NCI-H2196 (cell line): Measurements from ENCODE around the gene HNRNPH2.

Source experiments
- DNase-seq: peaks from one replicate; lab custom pipeline; 2025; ENCODE audit not compliant: unreplicated experiment; lab: John Stamatoyannopoulos, UW

Gene HNRNPH2

DNA sequence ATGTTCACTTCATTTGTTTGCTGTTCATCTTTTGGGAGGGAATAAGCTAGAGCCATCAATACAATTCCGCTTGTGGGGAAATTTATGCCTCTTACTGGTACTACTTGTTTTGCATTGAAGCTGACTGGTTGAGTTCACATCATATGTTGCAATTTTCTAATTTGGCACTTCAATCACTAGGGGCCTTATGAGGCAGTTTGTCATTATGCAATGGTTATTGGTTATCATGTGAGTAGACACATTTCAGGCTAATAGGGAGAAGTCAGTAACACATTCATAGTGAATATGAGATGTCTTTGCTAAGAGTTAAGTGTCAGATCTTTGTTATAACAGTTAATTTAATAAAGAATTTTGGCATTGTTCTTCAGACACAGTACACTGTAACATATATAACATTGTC lies 12.2 kb upstream of the HNRNPH2 start:
- no peak for DNase-seq

DNA sequence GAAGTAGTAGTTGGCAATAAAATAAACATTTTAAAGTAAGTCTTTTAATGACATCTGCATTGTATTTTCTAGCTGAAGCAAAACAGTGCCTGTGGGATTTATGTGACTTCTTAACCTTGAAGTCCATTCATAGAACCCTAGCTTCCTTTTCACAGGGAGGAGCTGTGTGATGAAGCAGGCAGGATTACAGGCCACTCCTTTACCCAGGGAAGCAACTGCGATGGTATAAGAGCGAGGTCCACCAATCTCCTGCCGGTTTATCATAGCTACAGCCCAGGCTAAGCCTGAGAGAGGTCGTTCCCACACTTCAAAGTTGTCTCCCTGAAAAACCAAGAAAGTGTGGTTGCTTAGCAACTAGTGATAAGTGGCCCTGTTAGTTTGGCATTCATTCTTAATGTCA lies 10.2 kb upstream of the HNRNPH2 start:
- DNase-seq, result no peak

DNA sequence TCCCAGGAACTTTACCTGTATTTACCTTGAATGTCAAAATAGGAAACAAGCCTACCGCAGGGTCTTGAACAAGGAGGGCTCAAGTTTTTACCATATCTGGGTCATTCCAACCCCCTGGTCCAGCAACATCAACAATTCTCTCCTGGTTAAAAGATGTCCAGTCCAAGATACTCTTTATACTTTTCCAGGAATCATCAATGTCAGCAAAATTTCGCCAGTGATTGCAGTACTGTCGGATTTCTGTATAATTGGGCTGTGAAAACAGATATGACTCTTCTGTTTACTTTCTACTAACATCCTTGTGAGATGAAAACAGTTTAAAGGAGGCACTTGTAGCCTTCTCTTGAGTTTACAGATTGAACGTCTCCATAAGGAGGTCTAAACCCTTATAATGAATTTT lies 9.3 kb upstream of the HNRNPH2 start:
- DNase-seq, result no peak

DNA sequence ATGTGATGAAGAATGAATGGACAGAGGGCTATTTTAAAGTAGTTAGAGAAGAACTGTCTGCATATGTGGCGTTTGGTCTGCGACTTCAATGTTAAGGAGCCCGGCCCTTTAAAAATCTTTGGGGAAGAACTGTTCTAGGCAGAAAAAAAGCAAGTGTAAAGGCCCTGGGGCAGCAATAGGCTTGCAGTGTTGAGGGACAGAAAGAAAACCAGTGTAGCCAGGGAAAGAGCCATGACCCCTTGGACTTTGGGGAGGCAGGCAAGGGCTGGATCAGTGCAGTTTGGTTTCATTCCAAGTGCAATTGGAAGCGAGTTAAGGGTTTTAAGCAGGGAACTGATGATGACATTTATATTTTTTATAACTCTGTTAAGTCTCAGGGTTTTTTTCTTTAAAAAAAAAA lies 8.2 kb upstream of the HNRNPH2 start:
- DNase-seq, result no peak

DNA sequence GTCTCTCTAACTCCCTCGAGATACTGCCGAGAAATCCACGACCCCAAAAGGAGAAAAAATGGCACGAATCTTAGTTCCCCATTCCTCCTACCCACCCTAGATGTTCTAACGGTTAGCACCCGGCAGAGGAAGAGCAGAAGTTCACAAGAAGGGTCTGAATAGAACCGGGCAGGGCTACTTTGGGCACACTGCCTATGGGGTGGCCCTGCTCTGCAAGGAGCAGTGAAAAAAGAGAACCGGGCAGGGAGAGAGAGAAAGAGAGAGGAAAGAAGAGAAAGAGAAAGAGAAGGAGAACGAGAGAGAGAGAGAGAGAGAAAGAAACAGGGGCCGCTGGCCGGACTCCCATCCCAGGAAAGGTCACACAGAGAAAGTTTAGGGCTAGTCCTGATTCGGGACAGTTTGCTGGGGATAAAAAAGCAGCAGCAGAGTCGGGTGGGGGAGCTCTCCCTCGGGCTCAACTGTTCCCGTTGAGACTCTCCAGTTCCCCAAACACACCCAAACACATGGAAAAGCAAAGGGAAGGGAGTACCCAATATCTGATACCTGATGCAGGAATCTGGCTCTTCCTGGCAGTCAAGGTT lies 765 bp upstream of the HNRNPH2 start:
- no peak for DNase-seq

DNA sequence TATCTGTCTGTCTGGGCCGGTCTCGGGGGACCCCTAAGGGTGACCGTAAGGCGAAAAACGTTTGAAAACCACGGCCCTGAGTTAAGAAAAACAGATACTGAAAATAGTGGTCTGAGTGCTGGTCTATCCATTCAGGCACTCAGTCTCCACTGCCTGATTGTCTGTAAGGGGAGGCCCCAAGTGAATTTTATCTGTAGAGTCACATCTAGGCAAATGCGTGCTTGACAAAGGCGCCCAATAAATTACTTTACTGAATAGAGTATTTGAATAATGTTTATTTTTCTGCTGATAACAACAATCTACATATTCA lies 465 bp downstream of the HNRNPH2 start:
- no peak for DNase-seq

DNA sequence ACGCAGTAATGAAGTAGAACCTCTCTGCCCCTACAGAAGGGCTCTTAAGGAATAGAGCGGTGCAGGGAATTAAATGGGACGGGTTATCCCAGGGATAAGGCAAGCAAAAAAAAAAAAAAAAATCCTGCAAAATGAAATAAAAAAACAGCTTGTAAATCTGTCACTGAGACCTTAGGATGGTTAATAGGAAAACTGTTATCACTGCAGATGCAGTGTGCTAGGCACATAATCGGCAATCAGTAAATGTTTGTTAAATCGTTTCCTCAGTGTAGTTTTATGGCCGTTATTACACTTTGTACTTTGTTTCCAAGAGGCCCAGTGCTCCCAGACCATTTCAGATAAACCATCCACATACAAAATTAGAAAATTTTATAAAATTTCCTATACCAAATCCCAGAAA lies 1.0 kb downstream of the HNRNPH2 start:
- no peak for DNase-seq

DNA sequence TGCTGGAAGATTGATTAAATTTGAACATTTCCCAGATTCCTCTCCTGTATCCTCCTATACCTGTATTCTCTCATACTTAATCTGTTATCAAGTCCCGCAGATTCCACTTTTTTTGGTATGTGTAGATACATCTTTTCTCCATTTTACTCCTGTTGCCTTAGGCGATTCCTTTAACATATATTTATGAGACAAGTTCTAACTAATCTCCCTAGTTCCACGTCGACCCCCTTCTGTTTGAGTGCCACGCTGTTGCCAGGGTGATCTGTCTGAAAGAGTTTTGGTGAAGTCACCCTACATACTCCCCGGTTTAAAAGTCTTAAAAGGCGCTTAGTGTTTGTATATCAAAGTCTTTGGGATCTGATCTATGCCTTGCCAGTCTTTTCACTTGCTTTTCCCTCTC lies 2.4 kb downstream of the HNRNPH2 start:
- DNase-seq, result no peak

DNA sequence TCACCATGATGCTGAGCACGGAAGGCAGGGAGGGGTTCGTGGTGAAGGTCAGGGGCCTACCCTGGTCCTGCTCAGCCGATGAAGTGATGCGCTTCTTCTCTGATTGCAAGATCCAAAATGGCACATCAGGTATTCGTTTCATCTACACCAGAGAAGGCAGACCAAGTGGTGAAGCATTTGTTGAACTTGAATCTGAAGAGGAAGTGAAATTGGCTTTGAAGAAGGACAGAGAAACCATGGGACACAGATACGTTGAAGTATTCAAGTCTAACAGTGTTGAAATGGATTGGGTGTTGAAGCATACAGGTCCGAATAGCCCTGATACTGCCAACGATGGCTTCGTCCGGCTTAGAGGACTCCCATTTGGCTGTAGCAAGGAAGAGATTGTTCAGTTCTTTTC lies 4.0 kb downstream of the HNRNPH2 start:
- DNase-seq, result no peak

DNA sequence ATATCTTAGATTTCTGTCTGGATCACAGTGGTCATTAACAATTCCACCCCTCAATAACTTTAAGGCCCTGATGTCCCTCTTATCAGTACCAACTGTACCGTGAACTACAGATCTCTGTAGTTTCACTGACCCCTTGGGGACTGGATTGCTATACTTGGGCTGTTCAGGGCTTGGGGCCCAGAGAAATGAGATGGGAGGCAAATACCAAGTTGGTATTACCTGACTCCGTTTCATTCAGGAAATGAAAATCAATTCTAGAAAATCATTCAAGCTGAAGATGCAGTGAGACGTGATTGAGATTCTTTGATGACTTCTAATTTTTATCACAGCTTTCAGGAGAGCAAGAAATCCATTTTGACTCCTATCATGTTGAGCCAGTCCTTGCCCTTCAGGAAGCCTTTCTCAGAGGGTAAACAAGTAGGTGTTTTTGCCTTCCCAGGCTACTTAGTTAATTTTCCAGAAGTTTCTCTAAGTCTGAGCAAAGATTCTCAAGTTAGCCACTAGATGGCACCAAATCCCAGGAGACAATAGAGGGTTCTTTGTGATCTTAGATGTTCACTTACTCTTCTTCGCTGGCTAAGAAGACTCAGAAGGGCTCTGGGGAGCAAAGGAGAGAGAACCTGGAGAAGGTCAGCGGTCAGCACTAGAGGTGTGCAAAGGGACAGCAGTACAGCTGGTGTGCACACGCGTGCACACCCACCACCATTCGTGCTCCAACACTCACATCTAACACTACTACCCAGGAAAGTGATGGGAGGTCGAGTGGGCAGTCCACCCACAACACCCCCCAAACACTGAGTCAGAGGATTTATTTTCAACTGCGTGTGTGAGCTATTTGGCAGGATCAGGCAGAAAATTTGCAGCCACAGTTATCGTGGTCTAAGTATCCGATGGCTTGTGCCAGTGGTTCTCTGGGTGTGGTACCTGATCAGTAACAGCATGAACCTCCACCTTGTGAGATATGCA lies 7.4 kb downstream of the HNRNPH2 start:
- DNase-seq, result peak; percentile 19

DNA sequence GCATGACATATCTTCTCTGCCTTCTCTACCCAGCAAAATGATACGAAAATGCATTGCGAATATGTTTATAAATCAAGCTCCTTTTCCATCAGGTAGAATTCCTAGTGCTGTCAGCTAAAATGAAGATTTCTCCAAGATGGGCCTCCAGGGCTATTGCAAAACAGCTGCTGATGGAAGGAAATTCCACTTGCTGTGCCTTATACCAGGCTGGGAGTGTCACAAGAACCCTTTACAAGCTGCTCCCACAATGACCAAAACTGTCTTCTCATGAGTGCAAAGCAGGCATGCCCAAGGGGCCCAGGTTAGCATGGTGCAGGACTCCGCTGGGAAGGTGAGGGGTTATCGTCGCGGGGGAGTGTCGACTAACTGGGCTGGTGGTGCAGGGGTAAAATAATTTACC lies 8.7 kb downstream of the HNRNPH2 start:
- no peak for DNase-seq

DNA sequence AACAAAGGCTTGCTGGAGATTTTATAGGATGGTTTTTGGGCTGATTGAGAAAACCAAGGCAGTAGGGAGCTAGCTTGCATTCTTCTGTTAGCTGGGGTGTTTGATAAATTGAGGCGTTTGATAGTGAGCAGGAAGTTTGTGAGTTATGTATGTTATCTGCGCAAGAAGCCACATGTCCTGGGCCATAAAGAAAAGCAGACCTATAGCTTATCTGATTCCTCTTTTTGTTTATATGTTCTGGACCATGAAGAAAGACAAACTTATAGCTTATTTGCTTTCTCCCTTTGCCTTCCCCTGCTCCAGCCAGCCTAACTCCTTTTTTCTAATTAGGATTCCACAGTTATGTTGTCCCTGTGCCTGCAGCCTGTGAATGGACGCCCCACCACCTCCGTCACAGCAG lies 9.2 kb downstream of the HNRNPH2 start:
- DNase-seq, result no peak

DNA sequence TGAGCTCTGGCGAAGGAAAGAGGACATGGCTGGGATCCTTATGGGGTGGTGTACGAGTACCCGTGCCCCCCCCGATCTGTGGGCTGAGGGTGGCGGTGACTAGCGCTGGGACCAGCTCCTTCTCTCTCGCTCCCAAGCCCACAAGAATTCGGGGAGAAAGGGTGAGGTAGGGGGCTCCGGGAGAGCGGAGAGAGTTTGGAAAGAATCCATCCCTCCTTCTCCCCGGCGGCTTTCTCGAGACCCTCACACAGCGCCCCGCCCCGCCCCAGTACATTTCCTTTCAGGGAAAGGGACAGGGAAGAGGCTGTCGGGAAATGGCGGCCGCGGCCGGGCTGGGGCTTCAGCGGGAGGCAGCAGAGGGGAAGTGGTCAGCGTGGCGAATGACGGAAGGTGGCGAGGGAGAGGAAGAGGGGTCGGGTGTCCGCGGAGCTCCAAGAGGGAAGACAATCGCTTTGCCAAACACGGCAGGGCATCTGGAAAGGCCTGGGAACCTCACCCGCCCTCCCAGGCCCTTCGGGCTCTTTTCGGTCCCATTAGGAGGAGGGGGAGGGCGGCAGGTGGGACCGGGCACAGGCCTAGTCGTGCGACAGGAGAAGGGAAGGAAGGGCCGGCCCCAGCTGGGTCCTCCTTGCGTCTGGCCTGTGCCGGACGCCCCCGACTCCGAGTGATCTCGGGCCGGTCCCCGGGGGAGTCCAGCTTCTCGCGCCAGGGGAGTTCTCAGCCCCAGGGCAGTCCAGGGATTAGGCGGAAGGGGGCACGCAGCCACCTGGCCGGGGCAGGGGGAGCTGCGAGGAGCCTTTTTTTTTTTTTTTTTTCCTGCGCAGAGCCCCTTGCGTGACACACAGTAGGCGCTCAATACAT lies 10.2 kb downstream of the HNRNPH2 start:
- no peak for DNase-seq

DNA sequence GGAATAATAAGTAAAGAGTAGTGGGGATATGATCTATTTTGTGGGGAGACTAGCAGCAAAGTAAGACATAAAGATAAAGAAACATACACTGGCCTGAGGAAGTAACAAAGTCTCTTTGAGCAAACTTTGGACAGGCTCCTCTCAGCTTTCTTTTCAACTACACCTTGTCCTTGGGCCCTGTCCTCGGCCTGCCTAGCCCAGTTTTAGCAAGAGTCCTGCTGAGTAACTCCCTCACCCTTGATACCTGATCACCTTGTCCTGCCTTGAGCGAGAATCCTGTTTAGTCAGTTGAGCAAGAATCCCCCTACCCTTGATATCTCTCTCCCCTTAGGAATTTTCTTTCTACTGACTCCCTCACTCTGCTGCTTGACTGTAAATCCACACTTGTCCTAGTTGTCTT lies 11.5 kb downstream of the HNRNPH2 start:
- DNase-seq, result no peak

DNA sequence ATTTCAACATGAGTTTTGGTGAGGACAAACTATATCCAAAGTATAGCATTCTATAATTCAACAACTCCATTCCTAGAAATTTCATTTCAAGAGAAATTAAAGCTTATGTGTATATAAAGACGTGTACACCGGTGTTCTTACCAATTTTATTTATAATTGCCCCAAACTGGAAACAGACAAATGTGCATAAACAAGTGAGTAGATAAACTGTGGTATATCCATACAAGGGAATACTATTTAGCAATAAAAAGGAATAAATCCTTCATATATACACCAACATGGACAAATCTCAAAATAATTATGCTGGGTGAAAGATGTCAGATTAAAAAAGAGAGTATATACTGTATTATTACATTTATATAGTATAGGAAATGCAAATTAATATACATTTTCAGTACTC lies 19.9 kb downstream of the HNRNPH2 start:
- no peak for DNase-seq

DNA sequence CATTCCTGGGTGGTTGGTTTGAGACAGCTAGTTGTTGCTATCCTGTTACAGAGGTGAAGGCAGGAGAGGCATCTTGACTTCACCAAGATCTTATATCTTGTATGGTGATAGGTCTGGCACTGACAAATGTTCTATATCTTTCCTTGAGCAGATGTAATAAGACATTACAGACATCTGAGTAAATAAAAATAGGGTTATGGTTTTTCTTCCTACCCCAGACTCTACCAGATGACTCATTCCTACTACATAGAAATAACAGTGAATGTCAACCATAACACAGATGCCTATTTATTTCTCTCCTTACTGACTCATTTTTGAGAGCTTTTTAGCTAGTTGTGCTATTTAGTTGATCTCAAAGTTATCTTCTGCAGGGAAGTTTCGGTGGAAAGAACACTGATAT lies 21.9 kb downstream of the HNRNPH2 start:
- no peak for DNase-seq

DNA sequence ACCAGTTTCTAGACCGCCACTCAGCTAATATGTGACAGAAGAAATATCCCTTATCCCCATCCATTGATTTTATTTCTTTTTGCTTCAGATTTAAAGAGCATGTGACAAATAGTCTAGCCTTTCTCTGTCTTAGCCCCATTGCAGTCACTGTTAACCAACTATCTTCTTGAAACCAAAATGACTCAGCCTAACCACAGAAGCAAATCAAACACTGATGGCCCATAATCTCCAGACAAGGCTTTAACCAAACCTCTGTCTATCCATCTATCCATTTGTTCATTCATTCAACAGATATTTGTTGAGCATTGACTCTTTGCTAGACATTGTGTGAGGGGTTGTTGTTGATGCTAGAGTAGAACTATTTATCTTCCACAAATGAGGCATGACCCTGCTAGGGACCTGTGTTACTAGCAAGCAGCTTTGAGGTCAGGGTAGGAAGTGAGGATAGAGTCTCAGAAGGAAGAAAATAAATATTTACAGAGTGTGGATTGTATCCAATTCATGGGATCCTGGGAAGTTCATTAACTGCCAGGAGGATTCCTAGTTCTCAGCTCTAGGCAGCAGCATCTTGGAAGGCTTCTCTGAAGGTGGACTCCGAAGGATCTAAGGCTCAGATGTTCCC lies 22.5 kb downstream of the HNRNPH2 start:
- DNase-seq, result no peak

DNA sequence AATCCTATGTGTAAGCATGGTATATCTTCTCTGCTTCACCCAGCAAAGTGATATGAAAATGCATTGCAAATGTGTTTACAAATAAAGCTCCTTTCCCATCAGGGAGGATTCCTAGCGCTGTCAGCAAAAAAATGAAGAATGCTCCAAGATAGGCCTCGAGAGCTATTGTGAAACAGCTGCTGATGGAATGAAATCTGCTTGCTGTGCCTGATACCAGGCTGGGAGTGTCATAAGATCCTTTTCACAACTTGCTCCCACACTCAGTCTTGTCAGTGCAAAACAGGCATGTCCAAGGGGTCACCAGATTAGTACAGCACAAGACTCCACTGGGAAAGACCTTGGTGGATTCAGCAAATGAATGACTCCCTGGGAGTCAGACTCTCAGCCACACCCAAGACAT lies 34.1 kb downstream of the HNRNPH2 start:
- DNase-seq, result no peak

DNA sequence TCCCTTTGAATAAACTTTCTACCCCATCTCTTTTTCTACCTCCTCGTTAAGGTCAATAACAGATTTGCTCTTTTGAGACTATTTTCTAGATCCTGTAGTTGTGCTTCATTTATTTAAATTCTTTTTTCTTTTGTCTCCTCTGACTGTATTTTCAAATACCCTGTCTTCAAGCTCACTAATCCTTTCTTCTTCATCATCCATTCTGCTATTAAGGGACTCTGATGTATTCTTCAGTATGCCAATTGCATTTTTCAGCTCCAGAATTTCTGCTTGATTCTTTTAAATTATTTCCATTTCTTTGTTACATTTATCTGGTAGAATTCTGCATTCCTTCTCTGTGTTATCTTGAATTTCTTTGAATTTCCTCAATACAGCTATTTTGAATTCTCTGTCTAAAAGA lies 41.3 kb downstream of the HNRNPH2 start:
- DNase-seq, result no peak

DNA sequence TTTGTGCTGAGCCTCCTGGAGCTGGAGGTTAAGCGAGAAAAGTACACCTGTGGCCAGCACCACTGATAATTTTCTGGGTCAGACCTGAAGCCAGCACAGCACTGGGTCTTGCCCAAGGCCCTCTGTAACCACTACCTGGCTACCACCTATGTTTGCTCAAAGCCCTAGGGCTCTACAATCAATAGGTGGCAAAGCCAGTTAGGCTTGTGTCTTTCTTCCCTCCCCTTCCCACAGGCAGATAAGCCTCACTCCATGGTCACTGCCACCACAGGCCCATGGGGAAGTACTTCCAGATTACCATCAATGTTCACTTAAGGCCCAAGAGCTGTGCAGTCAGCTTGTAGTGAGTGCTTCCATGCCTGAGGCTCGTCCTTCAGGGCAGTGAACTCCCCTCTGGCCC lies 42.1 kb downstream of the HNRNPH2 start:
- no peak for DNase-seq

DNA sequence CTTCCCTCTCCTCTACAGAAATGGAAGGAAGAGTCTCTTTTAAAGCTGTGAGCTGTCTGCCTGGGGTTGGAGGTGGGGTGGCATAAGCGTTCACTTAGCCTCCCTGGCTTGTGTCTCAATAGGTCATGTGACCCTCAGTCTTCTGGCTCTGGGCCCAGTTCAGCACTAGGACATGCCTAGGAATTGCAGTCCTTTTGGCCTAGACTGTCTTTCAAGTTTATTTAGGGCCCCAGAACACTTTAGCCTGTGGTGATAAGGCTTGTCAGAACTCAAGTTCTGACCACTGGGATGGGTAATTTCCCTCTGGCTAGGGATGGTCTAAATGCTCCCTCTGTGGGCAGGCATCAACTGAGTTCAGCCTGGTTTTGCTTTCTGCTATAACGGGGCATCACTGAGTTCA lies 42.9 kb downstream of the HNRNPH2 start:
- no peak for DNase-seq

DNA sequence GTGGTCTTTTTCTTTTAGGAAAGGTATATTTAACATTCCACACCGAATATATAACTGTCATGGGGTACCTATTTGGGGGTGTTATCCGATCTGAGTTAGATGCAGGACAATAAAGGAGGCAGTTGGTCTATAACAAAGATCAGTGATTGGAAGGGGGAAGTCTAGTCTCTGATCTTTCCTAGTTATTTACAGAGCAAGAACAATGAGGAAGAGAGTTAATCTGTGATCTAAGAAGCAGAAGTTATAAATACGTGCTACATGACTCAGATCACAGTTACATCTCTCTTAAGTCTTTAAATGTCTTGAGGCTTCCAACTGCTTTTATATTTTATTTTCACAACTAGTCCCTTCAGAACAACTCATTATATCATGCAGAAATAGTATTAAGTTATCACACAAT lies 44.0 kb downstream of the HNRNPH2 start:
- DNase-seq, result no peak
